AG09319 (cell line): ENCODE data around the gene LMX1B.
"Not testable (repeated sequence)": the region's sequence is repeated elsewhere in the genome, so short reads cannot be mapped to it uniquely, and the experiment has no call there.

Experiments
- DNase-seq: peaks from one replicate; pipeline ENCODE4 v3.0.0-alpha.2; 2010; ENCODE audit warnings: low read depth; ENCODE audit errors: extremely low read depth
- TF ChIP-seq, protein P1 (sequence below): IDR thresholded peaks from 2 replicates; pipeline ENCODE4 v1.5.1; 2011; ENCODE audit warnings: low read depth, mild to moderate bottlenecking, inconsistent platforms, low read length, moderate library complexity

Gene LMX1B

DNA sequence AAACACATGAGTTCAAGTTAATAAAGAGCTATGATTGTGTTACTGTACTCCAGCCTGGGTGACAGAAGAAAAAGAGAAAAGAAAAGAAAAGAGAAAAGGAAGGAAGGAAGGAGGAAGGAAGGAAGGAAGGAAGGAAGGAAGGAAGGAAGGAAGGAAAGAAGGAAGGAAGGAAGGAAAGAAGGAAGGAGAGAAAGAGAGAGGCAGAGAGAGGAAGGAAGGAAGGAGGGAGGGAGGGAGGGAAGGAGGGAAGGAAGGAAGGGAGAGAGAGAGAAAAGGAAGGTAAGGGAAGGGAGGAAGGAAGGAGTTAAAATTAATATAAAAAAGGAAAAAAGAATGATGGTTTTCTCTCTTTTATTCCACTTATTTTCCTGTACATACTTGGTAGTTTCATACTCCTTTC lies 101.7 kb downstream of the LMX1B start:
- TF ChIP-seq, protein P1, sequence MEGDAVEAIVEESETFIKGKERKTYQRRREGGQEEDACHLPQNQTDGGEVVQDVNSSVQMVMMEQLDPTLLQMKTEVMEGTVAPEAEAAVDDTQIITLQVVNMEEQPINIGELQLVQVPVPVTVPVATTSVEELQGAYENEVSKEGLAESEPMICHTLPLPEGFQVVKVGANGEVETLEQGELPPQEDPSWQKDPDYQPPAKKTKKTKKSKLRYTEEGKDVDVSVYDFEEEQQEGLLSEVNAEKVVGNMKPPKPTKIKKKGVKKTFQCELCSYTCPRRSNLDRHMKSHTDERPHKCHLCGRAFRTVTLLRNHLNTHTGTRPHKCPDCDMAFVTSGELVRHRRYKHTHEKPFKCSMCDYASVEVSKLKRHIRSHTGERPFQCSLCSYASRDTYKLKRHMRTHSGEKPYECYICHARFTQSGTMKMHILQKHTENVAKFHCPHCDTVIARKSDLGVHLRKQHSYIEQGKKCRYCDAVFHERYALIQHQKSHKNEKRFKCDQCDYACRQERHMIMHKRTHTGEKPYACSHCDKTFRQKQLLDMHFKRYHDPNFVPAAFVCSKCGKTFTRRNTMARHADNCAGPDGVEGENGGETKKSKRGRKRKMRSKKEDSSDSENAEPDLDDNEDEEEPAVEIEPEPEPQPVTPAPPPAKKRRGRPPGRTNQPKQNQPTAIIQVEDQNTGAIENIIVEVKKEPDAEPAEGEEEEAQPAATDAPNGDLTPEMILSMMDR: no peak
- DNase-seq: no peak

DNA sequence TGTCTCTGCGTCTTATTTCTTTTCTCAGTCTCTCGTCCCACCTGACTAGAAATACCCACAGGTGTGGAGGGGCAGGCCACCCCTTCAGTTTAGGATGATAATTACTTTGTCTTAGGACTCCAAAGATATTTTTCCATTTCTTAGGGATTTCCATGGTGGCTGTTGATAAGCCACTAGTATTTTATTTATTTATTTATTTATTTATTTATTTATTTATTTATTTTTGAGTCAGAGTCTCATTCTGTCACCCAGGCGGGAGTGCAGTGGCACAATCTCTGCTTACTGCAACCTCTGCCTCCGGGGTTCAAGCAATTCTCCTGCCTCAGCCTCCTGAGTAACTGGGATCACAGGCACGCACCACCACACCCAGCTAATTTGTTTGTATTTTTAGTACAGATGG lies 103.7 kb downstream of the LMX1B start:
- DNase-seq: not testable (repeated sequence)

DNA sequence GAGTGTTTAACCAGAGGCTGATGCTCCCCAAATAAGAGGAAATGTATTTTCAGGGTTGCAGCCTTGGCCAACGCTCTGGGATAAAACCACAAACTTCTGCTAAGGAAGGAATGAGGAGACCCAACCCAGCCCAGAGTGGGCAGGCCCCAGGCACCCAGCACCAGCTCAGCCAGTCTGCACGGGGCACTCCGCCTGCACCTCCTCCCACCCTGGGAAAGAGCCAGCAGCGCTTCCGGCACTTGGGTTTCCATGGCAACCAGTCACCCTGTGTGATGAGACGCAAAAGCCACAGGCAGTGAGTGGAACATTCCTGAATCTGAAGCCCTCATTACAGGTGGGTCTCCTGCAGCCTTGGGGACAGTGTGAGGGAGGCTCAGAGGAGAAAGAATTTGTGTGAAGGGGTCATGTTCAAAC lies 105.9 kb downstream of the LMX1B start:
- TF ChIP-seq, protein P1: no peak
- DNase-seq: no peak

GRCh38 chr9:126720036-126720435 lies 106.3 kb downstream of the LMX1B start:
- TF ChIP-seq, protein P1: no peak
- no peak for DNase-seq

GRCh38 chr9:126720661-126721563 lies 107.2 kb downstream of the LMX1B start:
- no peak for DNase-seq
- TF ChIP-seq, protein P1: no peak

GRCh38 chr9:126721564-126721981 lies 107.8 kb downstream of the LMX1B start:
- TF ChIP-seq, protein P1: no peak
- no peak for DNase-seq

DNA sequence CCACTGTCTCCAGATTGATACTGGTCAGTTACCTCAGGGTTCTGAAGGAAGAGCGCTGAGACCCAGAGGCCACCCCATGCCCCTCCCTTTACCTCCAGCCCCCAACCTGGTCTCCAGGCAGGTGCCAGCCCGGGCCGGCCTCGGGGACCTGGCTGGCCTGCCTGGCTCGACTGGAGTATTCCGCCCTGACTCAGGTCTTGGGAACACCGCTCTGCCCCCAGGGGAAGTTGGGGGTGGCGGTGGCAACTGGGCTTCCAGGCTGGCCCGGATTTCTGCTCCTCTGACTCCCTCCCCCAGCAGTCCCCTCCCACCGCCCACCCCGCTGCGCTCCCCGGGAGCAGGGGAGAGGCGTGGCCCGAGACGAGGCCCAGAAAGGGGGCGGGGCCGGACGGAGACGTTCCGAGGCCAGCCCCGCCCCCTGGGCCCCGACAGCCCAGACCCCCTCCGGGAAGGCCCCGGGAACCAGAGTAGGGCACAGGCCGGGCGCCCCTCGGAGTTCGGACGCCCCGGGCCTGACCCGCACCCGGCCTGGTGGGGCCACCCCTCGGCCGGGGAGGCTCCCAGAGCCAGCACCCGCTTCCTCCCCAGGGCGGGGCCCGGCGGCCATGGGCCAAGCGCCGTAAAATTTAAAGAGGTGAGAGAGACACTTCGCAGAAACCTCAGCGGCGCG lies 108.7 kb downstream of the LMX1B start:
- no peak for DNase-seq
- TF ChIP-seq, protein P1: no peak
